GM19239 (cell line): ENCODE data around the gene ADGRF5.
"Not testable (repeated sequence)": the region's sequence is repeated elsewhere in the genome, so short reads cannot be mapped to it uniquely, and the experiment has no call there.

Experiments used
- DNase-seq: peaks from one replicate; pipeline ENCODE4 v3.0.0; 2011; ENCODE audit warnings: low spot score; ENCODE audit not compliant: insufficient read length
- FAIRE-seq: peaks from 2 replicates; lab custom pipeline; 2011; peaks lifted over from hg19 to GRCh38; lab: Jason Lieb, UNC

The ADGRF5 gene

DNA sequence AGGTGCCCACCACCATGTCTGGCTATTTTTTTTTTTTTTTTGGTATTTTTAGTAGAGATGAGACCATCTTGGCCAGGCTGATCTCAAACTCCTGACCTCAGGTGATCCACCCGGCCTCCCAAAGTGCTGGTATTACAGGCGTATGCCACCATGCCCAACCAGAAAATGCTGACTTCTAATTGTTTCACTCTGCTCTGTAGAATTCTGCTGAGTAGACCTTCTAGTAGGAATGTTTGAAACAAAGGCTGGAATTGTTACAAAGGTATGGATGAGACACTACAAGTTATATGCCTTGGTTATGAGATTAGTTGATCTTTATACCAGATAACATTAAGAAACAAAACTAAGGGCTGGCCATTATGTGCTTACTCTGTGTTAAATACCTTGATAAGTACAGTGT, 83.7 kb downstream of the ADGRF5 start:
- DNase-seq (no peak), FAIRE-seq (no peak)

DNA sequence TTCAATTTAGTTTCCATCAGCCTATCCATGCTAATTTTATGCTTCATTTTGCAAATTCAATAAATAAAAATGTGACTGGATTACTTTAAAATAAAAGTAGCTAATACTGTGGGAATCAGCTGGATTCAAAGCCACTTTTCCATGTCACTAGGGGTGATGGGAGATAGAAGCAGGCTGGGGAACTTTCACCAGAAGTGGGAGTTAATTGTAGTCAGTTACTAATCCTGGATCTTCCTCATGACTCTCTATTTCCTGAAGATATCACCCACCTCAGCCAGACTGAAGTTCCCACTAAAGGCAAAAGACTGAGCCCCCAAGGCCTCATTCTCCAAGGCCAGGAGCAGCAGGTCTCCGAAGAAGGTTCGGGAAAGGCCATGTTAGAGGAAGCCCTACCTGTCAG, 86.7 kb downstream of the ADGRF5 start:
- DNase-seq, FAIRE-seq: not testable (repeated sequence)

DNA sequence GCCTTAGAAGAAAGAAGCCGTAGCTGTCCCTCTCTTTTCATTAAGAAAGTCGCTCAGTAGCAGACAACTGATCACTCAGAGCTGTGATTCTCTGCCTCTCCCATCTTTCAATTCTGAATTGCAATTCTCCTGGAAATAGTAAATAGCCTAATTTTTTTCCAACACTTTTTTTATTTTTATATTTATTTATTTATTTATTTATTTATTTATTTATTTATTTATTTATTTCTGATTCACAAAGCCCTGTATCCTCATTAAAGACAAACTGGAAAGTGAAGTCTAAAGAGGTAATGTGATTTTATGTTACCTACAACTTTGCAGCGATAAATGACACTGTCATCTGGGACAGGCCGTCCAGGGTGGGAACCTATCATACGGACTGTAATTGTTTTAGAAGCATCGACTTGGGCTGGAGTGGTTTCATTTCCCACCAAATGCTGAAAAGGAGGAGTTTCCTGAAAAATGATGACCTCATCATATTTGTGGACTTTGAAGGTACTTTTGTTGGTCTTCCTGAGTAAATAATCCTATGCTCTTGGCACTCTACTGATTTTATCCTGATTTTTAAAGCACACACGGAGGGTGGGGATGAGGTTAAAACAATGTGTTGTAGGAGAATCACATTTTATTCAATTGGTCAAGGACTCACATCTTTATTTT, 87.4 kb downstream of the ADGRF5 start:
- not testable (repeated sequence) for FAIRE-seq, DNase-seq

DNA sequence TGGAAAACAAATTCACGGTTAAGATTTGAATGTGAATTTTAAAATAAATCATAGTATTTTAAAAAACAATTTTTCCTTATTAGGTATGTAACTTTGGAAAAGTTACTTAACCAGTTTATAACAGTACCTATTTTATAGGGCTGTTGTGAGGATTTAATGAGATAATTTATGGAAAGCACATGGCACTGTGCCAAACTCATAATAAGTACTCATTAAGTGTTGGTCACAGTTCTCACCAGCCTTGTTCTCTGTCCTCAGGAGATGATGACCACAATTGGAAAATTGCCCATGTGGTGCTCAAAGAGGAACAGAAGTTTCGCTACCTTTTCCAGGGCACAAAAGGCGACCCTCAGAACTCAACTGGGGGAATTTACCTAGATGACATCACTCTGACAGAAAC, 88.9 kb downstream of the ADGRF5 start:
- FAIRE-seq (no peak), DNase-seq (no peak)

DNA sequence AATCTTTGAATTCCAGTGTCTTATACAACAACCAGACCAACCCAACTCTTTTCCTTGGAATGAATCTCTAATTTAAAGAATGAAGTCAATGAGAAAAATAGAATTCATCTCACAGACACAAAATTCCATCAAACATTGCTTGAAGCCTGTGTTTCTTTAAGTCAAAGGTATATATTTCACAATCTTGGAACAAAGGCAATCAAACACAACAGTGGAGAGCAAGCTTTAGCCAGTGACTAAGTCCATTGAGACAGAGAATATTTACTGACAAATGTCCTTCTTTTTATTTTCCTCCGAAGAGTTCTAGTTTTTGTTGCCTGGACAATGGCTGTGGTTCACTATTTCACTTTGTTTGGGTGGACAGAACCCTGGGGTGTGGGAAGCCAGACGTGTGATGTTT, 92.8 kb downstream of the ADGRF5 start:
- FAIRE-seq, result no peak

DNA sequence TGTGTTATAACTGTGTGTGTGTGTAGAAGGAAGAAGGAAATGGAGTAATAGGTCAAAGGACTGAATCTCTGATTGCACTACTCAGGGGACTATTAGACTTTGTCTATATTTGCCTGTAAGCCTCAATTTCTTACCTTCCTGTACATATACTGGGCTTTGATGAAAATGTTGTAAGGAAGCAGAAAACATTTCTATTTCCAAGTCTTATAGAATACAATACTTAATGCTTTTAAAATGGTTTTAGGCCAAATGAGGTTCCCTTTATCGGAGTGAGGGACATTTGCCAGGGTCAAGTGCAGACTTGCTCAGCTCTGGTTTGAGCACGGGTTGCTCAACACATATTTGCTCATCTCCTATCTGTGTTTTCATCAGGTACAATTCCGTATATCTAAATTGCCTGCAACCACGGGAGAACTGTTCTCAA, 100.3 kb downstream of the ADGRF5 start:
- DNase-seq (no peak), FAIRE-seq (no peak)

More for the DNA sequence above, 92.8 kb downstream of the ADGRF5 start:
- DNase-seq, result no peak

DNA sequence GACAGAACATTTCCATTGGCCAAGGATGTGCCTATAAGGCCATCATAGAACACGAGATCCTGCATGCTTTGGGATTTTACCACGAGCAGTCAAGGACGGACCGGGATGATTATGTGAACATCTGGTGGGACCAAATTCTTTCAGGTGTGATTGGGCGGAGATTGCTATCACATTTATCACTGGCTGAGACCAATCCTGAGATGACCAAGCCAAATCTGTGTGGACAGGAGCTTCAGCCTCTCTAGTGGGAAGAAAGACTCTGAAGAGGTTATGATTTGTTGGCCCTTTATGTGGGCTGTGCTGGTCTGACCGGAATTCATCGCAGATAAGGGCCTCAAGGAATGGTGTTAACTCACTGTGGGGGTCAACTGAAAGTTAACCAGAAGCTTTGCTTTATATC, 102.2 kb downstream of the ADGRF5 start:
- DNase-seq, result no peak
- no peak for FAIRE-seq

DNA sequence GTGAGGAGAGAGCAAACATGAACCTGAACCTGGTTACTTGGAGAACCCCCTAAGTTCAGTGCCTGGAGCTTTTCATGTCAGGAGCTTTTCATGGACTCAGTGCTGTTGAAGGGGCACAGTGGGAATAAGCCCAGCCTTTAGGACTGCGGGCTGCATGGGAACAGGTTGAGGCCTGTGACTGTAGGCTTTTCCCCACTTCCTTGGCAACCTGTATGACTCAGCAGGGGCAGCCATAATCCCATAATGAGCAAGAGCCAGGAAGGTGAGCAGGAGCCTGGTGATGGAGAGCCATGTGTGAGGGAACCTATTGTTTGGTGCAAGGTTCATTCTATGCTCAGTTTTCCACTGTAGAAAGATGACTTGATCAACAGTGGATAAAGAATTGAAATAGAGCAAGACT, 105.1 kb downstream of the ADGRF5 start:
- DNase-seq, result no peak
- FAIRE-seq, result no peak

DNA sequence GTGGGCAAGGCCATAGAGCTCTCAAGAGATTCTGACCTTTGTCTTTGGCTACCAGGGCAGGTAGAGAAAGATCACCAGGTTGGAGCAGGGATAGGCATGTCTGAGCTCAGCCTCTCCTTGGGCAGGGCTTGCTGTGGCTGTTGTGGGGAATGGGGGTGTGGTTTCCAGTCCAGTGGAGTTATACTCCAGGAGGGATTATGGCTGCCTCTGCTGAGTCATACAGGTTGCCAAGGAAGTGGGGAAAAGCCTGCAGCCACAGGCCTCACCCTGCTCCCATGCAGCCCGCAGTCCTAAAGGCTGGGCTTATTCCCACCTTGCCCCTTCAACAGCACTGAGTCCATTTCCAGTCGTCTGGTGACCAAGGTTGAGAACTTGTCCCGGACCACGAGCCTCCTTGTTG, 106.6 kb downstream of the ADGRF5 start:
- FAIRE-seq (no peak), DNase-seq (no peak)

DNA sequence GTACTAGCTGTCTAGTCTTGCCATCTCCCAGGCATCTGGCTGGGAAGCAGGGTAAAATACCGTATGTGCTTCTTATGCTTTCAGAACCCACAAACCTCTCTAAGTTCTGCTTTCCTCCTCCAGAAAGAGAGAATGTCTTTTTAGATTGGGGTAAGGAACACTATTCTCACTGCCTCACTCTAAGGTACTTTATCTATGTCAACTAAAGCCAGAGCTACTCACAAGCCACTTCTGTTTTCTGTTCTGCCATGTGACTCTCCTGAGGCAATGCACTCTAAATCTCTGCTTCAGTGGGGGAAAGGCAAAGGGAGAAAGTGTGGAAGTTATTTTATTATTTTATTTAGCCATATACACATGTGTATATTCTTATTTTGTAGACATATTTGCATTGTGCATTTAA, 112.9 kb downstream of the ADGRF5 start:
- no peak for FAIRE-seq
- no peak for DNase-seq
